K562 (cell line): Measurements from ENCODE around the gene OTX2. TPM values are rescaled to one million over a fixed set of nuclear protein-coding genes. Genes with fewer than 3 reads are reported as not detected.

Experiments used
- ATAC-seq: fragments of 200-7000 bp; cut with Tn5 transposase; 3 replicates; pipeline ENCODE4 v1.9.1; 2020; ENCODE audit warnings: moderate library complexity
- BruUV-seq: library from RNA; stranded (reverse); fragments of 400-500 nt; replicated peaks from 2 replicates; lab custom pipeline; 2021; lab: Mats Ljungman, UMichigan
- CTCF ChIA-PET: fragments of 300-600 bp; formaldehyde crosslinking; extraction: SDS; loops from one replicate; lab custom pipeline; 2021; ENCODE audit warnings: low intra/inter-chr PET ratio; lab: Yijun Ruan, JAX
- POLR2A ChIA-PET: fragments of 300-600, 350-650 bp; sonication (Branson Sonifier 250); formaldehyde crosslinking; extraction: SDS; loops from one replicate; lab custom pipeline; 2021; ENCODE audit warnings: antibody characterized with exemption, inconsistent platforms; lab: Yijun Ruan, JAX
- DNase-seq, 4 experiments: peaks; one replicate each; pipeline versions ENCODE4 v3.0.0 to v3.0.0-alpha.2; 2011 to 2018; ENCODE audit warnings: low spot score in 3 of 4, mixed read lengths in 3 of 4; ENCODE audit errors: extremely low read depth in 1 of 4
- FAIRE-seq: peaks from 2 replicates; lab custom pipeline; 2011; peaks lifted over from hg19 to GRCh38; lab: Jason Lieb, UNC
- H2AFZ ChIP-seq: 2 replicates; pipeline ENCODE4 v1.6.0; 2011; ENCODE audit warnings: low read depth, low read length, control low read depth, inconsistent platforms
- H3K27ac ChIP-seq: fragments of 200-600 bp; 3 replicates; pipeline ENCODE4 v1.8.0; 2011; ENCODE audit warnings: low read depth, mild to moderate bottlenecking, control low read depth, inconsistent platforms, low read length, moderate library complexity, mixed read lengths; ENCODE audit errors: extremely low read depth
- H3K27me3 ChIP-seq, 2 experiments: fragments of 300-600 bp in 1 of 2; 2 replicates in 1 of 2; 3 replicates in 1 of 2; pipeline versions ENCODE4 v1.6.0 to v1.8.0; 2011; ENCODE audit warnings: inconsistent platforms in 2 of 2, low read length in 2 of 2, mild to moderate bottlenecking in 1 of 2, mixed read lengths in 1 of 2, moderate library complexity in 1 of 2; ENCODE audit not compliant: control insufficient read depth in 2 of 2, insufficient read depth in 2 of 2
- H3K36me3 ChIP-seq: fragments of 300-600 bp; 3 replicates; pipeline ENCODE4 v1.8.0; 2011; ENCODE audit warnings: mild to moderate bottlenecking, low read length, inconsistent platforms; ENCODE audit not compliant: control insufficient read depth, insufficient read depth
- H3K4me1 ChIP-seq, 2 experiments: fragments of 200-600 bp in 1 of 2; replicated peaks in 1 of 2; 2 replicates in 1 of 2; 3 replicates in 1 of 2; pipeline versions ENCODE4 v1.5.1 to v1.8.0; 2011; ENCODE audit warnings: inconsistent platforms in 2 of 2, low read length in 2 of 2, mild to moderate bottlenecking in 1 of 2, mixed read lengths in 1 of 2, moderate library complexity in 1 of 2; ENCODE audit not compliant: control insufficient read depth in 2 of 2, insufficient read depth in 2 of 2
- H3K4me2 ChIP-seq: 2 replicates; pipeline ENCODE4 v1.6.1; 2011; ENCODE audit warnings: low read length, control low read depth, inconsistent platforms, mixed read lengths; ENCODE audit not compliant: insufficient read depth
- H3K4me3 ChIP-seq: fragments of 200-600 bp; sonication (generic), shearing (Covaris generic); 2 replicates; pipeline ENCODE4 v1.5.1; 2016; ENCODE audit warnings: control low read depth, inconsistent platforms
- H3K79me2 ChIP-seq: fragments of 200-600 bp; 3 replicates; pipeline ENCODE4 v1.8.0; 2011; ENCODE audit warnings: low read length, inconsistent platforms; ENCODE audit not compliant: control insufficient read depth, insufficient read depth
- H3K9ac ChIP-seq, 2 experiments: 2 replicates each; pipeline versions ENCODE4 v1.6.0 to v1.6.1; 2011; ENCODE audit warnings: low read depth in 2 of 2, low read length in 2 of 2, control low read depth in 1 of 2, inconsistent platforms in 1 of 2, mild to moderate bottlenecking in 1 of 2, mixed read lengths in 1 of 2; ENCODE audit not compliant: insufficient read depth in 1 of 2
- H3K9me1 ChIP-seq: one replicate; pipeline ENCODE4 v1.6.0; 2011; ENCODE audit warnings: inconsistent platforms, mild to moderate bottlenecking, low read length, moderate library complexity; ENCODE audit not compliant: control insufficient read depth, insufficient read depth
- H3K9me3 ChIP-seq: replicated peaks from 2 replicates; pipeline ENCODE4 v1.5.1; 2011; ENCODE audit warnings: low read depth, low read length, inconsistent platforms; ENCODE audit not compliant: control insufficient read depth, insufficient read depth
- H4K20me1 ChIP-seq: replicated peaks from 2 replicates; pipeline ENCODE4 v1.6.1; 2011; ENCODE audit warnings: low read length, inconsistent platforms, mixed read lengths; ENCODE audit not compliant: control insufficient read depth, insufficient read depth
- CBX2 ChIP-seq: fragments of 200-600 bp; sonication (generic); IDR thresholded peaks from one replicate; pipeline ENCODE4 v1.6.1; 2012; ENCODE audit warnings: mild to moderate bottlenecking, low read length, inconsistent platforms; ENCODE audit not compliant: insufficient read depth, poor library complexity, severe bottlenecking
- MAFF ChIP-seq: IDR thresholded peaks from 2 replicates; pipeline ENCODE4 v1.6.1; 2012; ENCODE audit warnings: low read length, improper control_type of control experiment
- PTRF ChIP-seq: fragments of 450-650 bp; IDR thresholded peaks from 2 replicates; pipeline ENCODE4 v1.6.1; 2016; ENCODE audit warnings: mild to moderate bottlenecking, missing genetic modification characterization, missing compliant biosample characterization
- SLC30A9 ChIP-seq: fragments of 250-450 bp; sonication (Bioruptor Pico); IDR thresholded peaks from 2 replicates; pipeline ENCODE4 v1.8.0; 2022; ENCODE audit warnings: mild to moderate bottlenecking, moderate library complexity
- WGBS: fragments of 100-300 bp; shearing (Covaris generic); methylation state at CpG from one replicate; pipeline ENCODE4 v1.1.6; 2016; ENCODE audit warnings: low coverage, mixed read lengths; ENCODE audit not compliant: insufficient coverage; ENCODE audit errors: missing lambda C conversion rate; 5-methylcytosine and 5-hydroxymethylcytosine counted together
- in situ Hi-C: fragments of 300-500 bp; cut with MboI; formaldehyde crosslinking; loops from 4 replicates; pipeline ENCODE4 v1.15.0; 2018; ENCODE audit warnings: inconsistent platforms, mixed read lengths
- intact Hi-C: fragments of 100-400 bp; cut with micrococcal nuclease; formaldehyde crosslinking; loops from 2 replicates; pipeline ENCODE4 v1.14.2; 2022
- polyA plus RNA-seq, 8 experiments: library from polyadenylated mRNA; depleted of rRNA in 4 of 8; stranded (reverse) in 5 of 8; unstranded in 3 of 8; fragments of >200 nt; fragmentation: Nextera tagmentation in 2 of 8; fragmentation: Illumina TruSeq in 1 of 8; extraction: Ambion mirVana in 2 of 8; extraction: Trizol in 1 of 8; gene quantifications; 2 replicates each; pipeline versions ENCODE4 v1.2.1 to v1.2.3, GENCODE V29; 2011 to 2014; ENCODE audit warnings: inconsistent platforms in 1 of 8, missing spikeins in 1 of 8
- total RNA-seq, 7 experiments: library from RNA; depleted of rRNA in 6 of 7; stranded (reverse); fragments of >200 nt in 6 of 7; fragmentation: Illumina TruSeq in 2 of 7; extraction: Trizol in 2 of 7; gene quantifications; 2 replicates each; pipeline versions ENCODE4 v1.2.1 to v1.2.3, GENCODE V29; 2011 to 2021; ENCODE audit warnings: low replicate concordance in 1 of 7
- TF ChIP-seq, protein P1 (sequence below): IDR thresholded peaks from 2 replicates; pipeline ENCODE4 v1.6.1; 2011; ENCODE audit warnings: borderline replicate concordance, low read depth, mild to moderate bottlenecking, moderate library complexity, low read length; ENCODE audit not compliant: insufficient read depth, poor library complexity, severe bottlenecking

OTX2 gene
- total and polyA plus RNA-seq, 9 of the 15 experiments (the other 6 are each of a cell fraction or from before 2014, with no cell fraction given) = not detected

DNA sequence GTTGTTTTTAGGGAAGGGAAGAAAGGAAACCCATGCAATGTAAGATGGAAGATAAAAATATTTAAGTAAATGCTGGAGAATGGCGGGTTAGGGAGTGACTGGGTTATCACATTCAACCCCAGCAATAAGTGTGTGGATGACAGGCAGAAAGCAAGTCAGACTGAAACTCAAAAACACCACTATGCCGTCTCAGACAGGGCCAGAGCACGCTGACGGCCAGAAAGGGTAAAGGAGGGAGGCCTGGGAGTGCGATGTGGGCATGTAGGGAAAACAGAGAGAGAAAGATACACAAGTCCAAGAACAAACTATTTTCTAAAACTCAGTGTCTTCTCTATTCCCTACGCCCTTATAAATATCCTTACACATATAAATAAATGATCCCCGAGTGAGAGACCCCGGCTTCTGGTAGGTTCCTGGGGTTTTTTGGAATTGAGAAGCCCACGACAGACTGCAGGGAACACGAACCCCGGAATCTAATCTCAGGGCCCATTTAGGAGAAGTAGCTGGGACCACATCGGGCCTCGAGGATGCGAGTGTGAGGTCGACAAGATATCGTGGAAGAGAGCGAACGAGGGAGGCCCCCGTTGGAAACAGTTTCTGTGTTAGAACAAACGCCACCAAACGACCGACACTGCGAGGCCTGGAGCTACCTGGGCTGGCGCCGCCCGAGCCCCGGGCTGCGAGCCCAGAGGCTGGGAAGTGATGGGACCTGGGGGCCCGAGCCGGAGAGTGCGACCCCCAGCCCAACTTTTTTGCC lies 735 bp upstream of the OTX2 start:
- ATAC-seq (no peak), DNase-seq (no peak), FAIRE-seq (no peak)
- H3K9ac ChIP-seq = no peak overlapping the region
- peaks cover 3 to 37% of the 10 kb centered on the region in 2 experiments; a peak in 3 of 5 replicates for H3K27me3 ChIP-seq
- no peak overlapping the region for H3K4me3 ChIP-seq
- H3K36me3 ChIP-seq = no peaks in the 10 kb centered on the region
- BruUV-seq = no TSS peak
- H3K27ac ChIP-seq = no peak overlapping the region
- TF ChIP-seq MAFF = no peak
- TF ChIP-seq CBX2 = peak; percentile 40
- TF ChIP-seq, protein P1, sequence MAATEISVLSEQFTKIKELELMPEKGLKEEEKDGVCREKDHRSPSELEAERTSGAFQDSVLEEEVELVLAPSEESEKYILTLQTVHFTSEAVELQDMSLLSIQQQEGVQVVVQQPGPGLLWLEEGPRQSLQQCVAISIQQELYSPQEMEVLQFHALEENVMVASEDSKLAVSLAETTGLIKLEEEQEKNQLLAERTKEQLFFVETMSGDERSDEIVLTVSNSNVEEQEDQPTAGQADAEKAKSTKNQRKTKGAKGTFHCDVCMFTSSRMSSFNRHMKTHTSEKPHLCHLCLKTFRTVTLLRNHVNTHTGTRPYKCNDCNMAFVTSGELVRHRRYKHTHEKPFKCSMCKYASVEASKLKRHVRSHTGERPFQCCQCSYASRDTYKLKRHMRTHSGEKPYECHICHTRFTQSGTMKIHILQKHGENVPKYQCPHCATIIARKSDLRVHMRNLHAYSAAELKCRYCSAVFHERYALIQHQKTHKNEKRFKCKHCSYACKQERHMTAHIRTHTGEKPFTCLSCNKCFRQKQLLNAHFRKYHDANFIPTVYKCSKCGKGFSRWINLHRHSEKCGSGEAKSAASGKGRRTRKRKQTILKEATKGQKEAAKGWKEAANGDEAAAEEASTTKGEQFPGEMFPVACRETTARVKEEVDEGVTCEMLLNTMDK = no peak
- TF ChIP-seq SLC30A9 = no peak
- no peak for TF ChIP-seq PTRF (tag)
- H3K4me1 ChIP-seq = peaks cover 0 to 3% of the 10 kb centered on the region in 2 experiments; a peak in 2 of 5 replicates
- H3K9me1 ChIP-seq = no peaks in the 10 kb centered on the region
- peaks cover 4% of the 10 kb centered on the region; the same call in 1 of the 2 replicates for H4K20me1 ChIP-seq
- no peaks in the 10 kb centered on the region for H3K79me2 ChIP-seq
- WGBS = 4% methylated on average over 23 of the region's 31 CpGs
- intact Hi-C loops = no loop called here
- in situ Hi-C loops = no loop called here
- no peaks in the 10 kb centered on the region for H3K9me3 ChIP-seq
- H2AFZ ChIP-seq = no peak overlapping the region
- ChIA-PET CTCF (no interaction called here), POLR2A (interaction anchor here (0.7 kb wide), 1 partner anchor 367 kb away, joined by 3 read pairs; no protein-coding TSS in a partner anchor)
- H3K4me2 ChIP-seq = no peak overlapping the region
